ENCODE measurements around the gene SIRPA.

GRCh38 chr20:1964659-1965405 lies 69.6 kb downstream of the SIRPA start:
- TF ChIP-seq USF2 (CRISPR knock-in tag; IDR thresholded peaks at IDR 0.05) (no peak), IRF2 (CRISPR knock-in tag; IDR thresholded peaks at IDR 0.05; ENCODE audit: borderline replicate concordance, low read depth) (no peak), CTCF (IDR thresholded peaks at IDR 0.05) (no peak), MAX (CRISPR knock-in tag; IDR thresholded peaks at IDR 0.05) (no peak), ZNF121 (CRISPR knock-in tag; IDR thresholded peaks at IDR 0.05) (no peak), ZBTB43 (CRISPR knock-in tag; IDR thresholded peaks at IDR 0.05) (no peak), TEAD4 (CRISPR knock-in tag; IDR thresholded peaks at IDR 0.05) (no peak), NR1H2 (CRISPR knock-in tag; IDR thresholded peaks at IDR 0.05) (no peak), SMAD3 (CRISPR knock-in tag; IDR thresholded peaks at IDR 0.05; ENCODE audit: borderline replicate concordance) (no peak), KAT7 (CRISPR knock-in tag; IDR thresholded peaks at IDR 0.05; ENCODE audit: borderline replicate concordance) (no peak), USF1 (CRISPR knock-in tag; IDR thresholded peaks at IDR 0.05) (no peak), ZNF138 (CRISPR knock-in tag; conservative IDR thresholded peaks at IDR 0.05) (no peak), ZNF423 (CRISPR knock-in tag; IDR thresholded peaks at IDR 0.05) (no peak)
